OCI-LY1 (cell line): ENCODE data around the gene CFAP97D1.

ENCODE experiments used
- H2AFZ ChIP-seq: fragments of 200-600 bp; sonication (generic), shearing (Covaris generic); 2 replicates; pipeline ENCODE4 v1.6.0; 2014; ENCODE audit warnings: antibody characterized with exemption, mild to moderate bottlenecking, low read length
- H3F3A ChIP-seq: fragments of 200-600 bp; sonication (generic), shearing (Covaris generic); 2 replicates; pipeline ENCODE4 v1.6.0; 2014; ENCODE audit warnings: mild to moderate bottlenecking, antibody characterized with exemption, low read length, moderate library complexity; ENCODE audit not compliant: insufficient read depth
- H3K27ac ChIP-seq: fragments of 200-600 bp; sonication (generic); 2 replicates; pipeline ENCODE4 v1.5.1; 2014; ENCODE audit warnings: low read length, mixed run types, mild to moderate bottlenecking, low read depth; ENCODE audit not compliant: poor library complexity, severe bottlenecking
- H3K27me3 ChIP-seq: fragments of 200-600 bp; sonication (generic); 2 replicates; pipeline ENCODE4 v1.6.0; 2014; ENCODE audit warnings: antibody characterized with exemption, mild to moderate bottlenecking, low read length, moderate library complexity; ENCODE audit not compliant: insufficient read depth
- H3K36me3 ChIP-seq: fragments of 200-600 bp; sonication (generic); 2 replicates; pipeline ENCODE4 v1.6.1; 2014; ENCODE audit warnings: mild to moderate bottlenecking, antibody characterized with exemption, low read length, moderate library complexity, mixed read lengths; ENCODE audit not compliant: insufficient read depth
- H3K4me1 ChIP-seq: fragments of 200-600 bp; sonication (generic); 2 replicates; pipeline ENCODE4 v1.5.1; 2014; ENCODE audit warnings: mild to moderate bottlenecking, low read length, moderate library complexity; ENCODE audit not compliant: insufficient read depth, severe bottlenecking
- H3K4me2 ChIP-seq: fragments of 200-600 bp; sonication (generic), shearing (Covaris generic); 2 replicates; pipeline ENCODE4 v1.6.1; 2014; ENCODE audit warnings: low read length
- H3K4me3 ChIP-seq: fragments of 200-600 bp; sonication (generic); 2 replicates; pipeline ENCODE4 v1.5.1; 2014; ENCODE audit warnings: low read length, low read depth, mild to moderate bottlenecking, mixed read lengths; ENCODE audit not compliant: poor library complexity, severe bottlenecking
- H3K79me2 ChIP-seq: fragments of 200-600 bp; shearing (Covaris generic); 2 replicates; pipeline ENCODE4 v1.6.1; 2016; ENCODE audit warnings: mixed run types, low read length, mixed read lengths; ENCODE audit not compliant: insufficient read depth
- H3K9ac ChIP-seq: fragments of 200-600 bp; sonication (generic), shearing (Covaris generic); 2 replicates; pipeline ENCODE4 v1.6.1; 2014; ENCODE audit warnings: mild to moderate bottlenecking, low read length, mixed read lengths
- H3K9me2 ChIP-seq: fragments of 200-600 bp; sonication (generic), shearing (Covaris generic); 2 replicates; pipeline ENCODE4 v1.6.1; 2014; ENCODE audit warnings: low read depth, mild to moderate bottlenecking, low read length, mixed read lengths
- H3K9me3 ChIP-seq: fragments of 200-600 bp; shearing (Covaris generic); 2 replicates; pipeline ENCODE4 v1.6.1; 2014; ENCODE audit warnings: low read length, mixed read lengths
- H4K20me1 ChIP-seq: fragments of 200-600 bp; sonication (generic), shearing (Covaris generic); 2 replicates; pipeline ENCODE4 v1.6.0; 2016; ENCODE audit warnings: mild to moderate bottlenecking, low read length; ENCODE audit not compliant: insufficient read depth
- CTCF ChIP-seq: fragments of 200-600 bp; sonication (generic), shearing (Covaris generic); IDR thresholded peaks from 2 replicates; pipeline ENCODE4 v1.5.1; 2017; ENCODE audit warnings: mild to moderate bottlenecking, antibody characterized with exemption, low read length, moderate library complexity, mixed read lengths
- EZH2 ChIP-seq: fragments of 200-600 bp; sonication (generic), shearing (Covaris generic); IDR thresholded peaks from 2 replicates; pipeline ENCODE4 v1.8.0; 2017; ENCODE audit warnings: borderline replicate concordance, mixed run types, mild to moderate bottlenecking, antibody characterized with exemption, low read length, moderate library complexity, mixed read lengths

Gene CFAP97D1

GRCh38 chr17:43809121-43809520 lies 28.9 kb downstream of the CFAP97D1 start:
- no peak overlapping the region for H3K9ac ChIP-seq
- no peak overlapping the region for H3K27ac ChIP-seq
- TF ChIP-seq CTCF = no peak
- no peak for TF ChIP-seq EZH2
- no peaks in the 10 kb centered on the region for H3K79me2 ChIP-seq
- no peaks in the 10 kb centered on the region for H3K9me2 ChIP-seq
- no peaks in the 10 kb centered on the region for H3K9me3 ChIP-seq
- no peak overlapping the region for H3K4me2 ChIP-seq
- no peaks in the 10 kb centered on the region for H3K36me3 ChIP-seq
- H4K20me1 ChIP-seq = no peaks in the 10 kb centered on the region
- H2AFZ ChIP-seq = no peak overlapping the region
- no peak overlapping the region for H3K4me3 ChIP-seq
- H3K4me1 ChIP-seq = no peaks in the 10 kb centered on the region
- H3K27me3 ChIP-seq = peaks cover 13% of the 10 kb centered on the region; the same call in 1 of the 2 replicates
- H3F3A ChIP-seq = no peaks in the 10 kb centered on the region

GRCh38 chr17:43810226-43810715 lies 30.0 kb downstream of the CFAP97D1 start:
- Histone ChIP-seq H2AFZ (no peak overlapping the region), H3F3A (no peaks in the 10 kb centered on the region), H3K27ac (no peak overlapping the region), H3K4me3 (no peak overlapping the region), H3K9ac (no peak overlapping the region), H3K4me1 (no peaks in the 10 kb centered on the region), H3K27me3 (peaks cover 8% of the 10 kb centered on the region; the same call in 1 of the 2 replicates), H3K4me2 (no peak overlapping the region), H3K79me2 (no peaks in the 10 kb centered on the region), H4K20me1 (no peaks in the 10 kb centered on the region), H3K36me3 (no peaks in the 10 kb centered on the region), H3K9me2 (no peaks in the 10 kb centered on the region), H3K9me3 (no peaks in the 10 kb centered on the region)
- TF ChIP-seq CTCF = no peak
- TF ChIP-seq EZH2 = no peak

- Histone ChIP-seq H3K9me3 (no peaks in the 10 kb centered on the region), H4K20me1 (no peaks in the 10 kb centered on the region), H3K9ac (no peak overlapping the region), H3K4me1 (no peaks in the 10 kb centered on the region), H3K36me3 (no peaks in the 10 kb centered on the region), H3F3A (no peaks in the 10 kb centered on the region), H2AFZ (no peak overlapping the region), H3K27me3 (peaks cover 8% of the 10 kb centered on the region; the same call in 1 of the 2 replicates), H3K9me2 (no peaks in the 10 kb centered on the region), H3K27ac (no peak overlapping the region), H3K79me2 (no peaks in the 10 kb centered on the region), H3K4me2 (no peak overlapping the region), H3K4me3 (no peak overlapping the region)
- TF ChIP-seq EZH2 = no peak
- TF ChIP-seq CTCF = no peak
These were observed 30.6 kb downstream of the CFAP97D1 start for GRCh38 chr17:43810823-43811222.
